Trophoblast cell (in vitro differentiated cells and primary cell): Measurements from ENCODE around the gene SMG6.

Source experiments
- DNase-seq, 2 donors: peaks; one replicate each; pipeline ENCODE4 v3.0.0-alpha.2; 2016
- H2AFZ ChIP-seq: 2 replicates; pipeline ENCODE4 v1.6.1; 2013; ENCODE audit warnings: low read length, moderate library complexity, mild to moderate bottlenecking; ENCODE audit not compliant: insufficient read depth, poor library complexity
- H2AK5ac ChIP-seq: 2 replicates; pipeline ENCODE4 v1.6.1; 2013; ENCODE audit warnings: mild to moderate bottlenecking, low read length
- H2BK120ac ChIP-seq: 2 replicates; pipeline ENCODE4 v1.6.1; 2013; ENCODE audit warnings: low read length, mild to moderate bottlenecking, moderate library complexity; ENCODE audit not compliant: insufficient read depth, poor library complexity
- H2BK12ac ChIP-seq: 2 replicates; pipeline ENCODE4 v1.6.1; 2013; ENCODE audit warnings: mild to moderate bottlenecking, low read length, moderate library complexity
- H2BK5ac ChIP-seq: 2 replicates; pipeline ENCODE4 v1.6.1; 2013; ENCODE audit warnings: low read length, low read depth, moderate library complexity, mild to moderate bottlenecking; ENCODE audit not compliant: poor library complexity
- H3K14ac ChIP-seq: 2 replicates; pipeline ENCODE4 v1.6.1; 2013; ENCODE audit warnings: mild to moderate bottlenecking, low read length
- H3K18ac ChIP-seq: 2 replicates; pipeline ENCODE4 v1.6.1; 2013; ENCODE audit warnings: mild to moderate bottlenecking, low read length
- H3K23ac ChIP-seq: 2 replicates; pipeline ENCODE4 v1.6.1; 2013; ENCODE audit warnings: low read length
- H3K27ac ChIP-seq: 2 replicates; pipeline ENCODE4 v1.5.1; 2013; ENCODE audit warnings: low read depth, mild to moderate bottlenecking, inconsistent platforms, low read length, moderate library complexity
- H3K27me3 ChIP-seq: 2 replicates; pipeline ENCODE4 v1.6.1; 2013; ENCODE audit warnings: inconsistent platforms, mild to moderate bottlenecking, low read length, moderate library complexity; ENCODE audit not compliant: insufficient read depth
- H3K36me3 ChIP-seq, 2 experiments: 1 replicate in 1 of 2; 2 replicates in 1 of 2; pipeline ENCODE4 v1.6.1; 2013; ENCODE audit warnings: low read length in 2 of 2, mild to moderate bottlenecking in 2 of 2, moderate library complexity in 1 of 2; ENCODE audit not compliant: insufficient read depth in 2 of 2, control insufficient read depth in 1 of 2
- H3K4ac ChIP-seq: 2 replicates; pipeline ENCODE4 v1.6.1; 2013; ENCODE audit warnings: low read depth, mild to moderate bottlenecking, low read length, moderate library complexity
- H3K4me1 ChIP-seq, 2 experiments: 1 replicate in 1 of 2; 2 replicates in 1 of 2; pipeline ENCODE4 v1.6.1; 2013; ENCODE audit warnings: low read length in 2 of 2, mild to moderate bottlenecking in 2 of 2, moderate library complexity in 1 of 2; ENCODE audit not compliant: insufficient read depth in 2 of 2, control insufficient read depth in 1 of 2
- H3K4me2 ChIP-seq: 2 replicates; pipeline ENCODE4 v1.6.1; 2013; ENCODE audit warnings: inconsistent platforms, mild to moderate bottlenecking, low read length, moderate library complexity
- H3K4me3 ChIP-seq: 2 replicates; pipeline ENCODE4 v1.5.1; 2013; ENCODE audit warnings: mild to moderate bottlenecking, low read depth, low read length, inconsistent platforms
- H3K79me1 ChIP-seq: one replicate; pipeline ENCODE4 v1.6.1; 2013; ENCODE audit warnings: low read length
- H3K79me2 ChIP-seq: 2 replicates; pipeline ENCODE4 v1.6.1; 2013; ENCODE audit warnings: low read length, mild to moderate bottlenecking; ENCODE audit not compliant: control insufficient read depth, insufficient read depth, poor library complexity
- H3K9ac ChIP-seq: 2 replicates; pipeline ENCODE4 v1.6.1; 2013; ENCODE audit warnings: mild to moderate bottlenecking, low read length
- H3K9me3 ChIP-seq: 2 replicates; pipeline ENCODE4 v1.6.1; 2013; ENCODE audit warnings: low read depth, mild to moderate bottlenecking, control low read depth, inconsistent platforms, low read length; ENCODE audit not compliant: insufficient read depth
- H4K12ac ChIP-seq: 2 replicates; pipeline ENCODE4 v1.6.1; 2013; ENCODE audit warnings: low read depth, mild to moderate bottlenecking, low read length, moderate library complexity
- H4K8ac ChIP-seq: 2 replicates; pipeline ENCODE4 v1.6.1; 2013; ENCODE audit warnings: low read depth, mild to moderate bottlenecking, low read length, moderate library complexity
- H4K91ac ChIP-seq: one replicate; pipeline ENCODE4 v1.6.1; 2013; ENCODE audit warnings: low read depth, mild to moderate bottlenecking, low read length, moderate library complexity
- WGBS: extraction: QIAGEN DNeasy Blood & Tissue Kit; methylation state at CpG from one replicate; pipeline ENCODE4 v1.1.7; 2013; ENCODE audit warnings: missing lambda C conversion rate; ENCODE audit not compliant: insufficient read length, insufficient coverage; ENCODE audit errors: extremely low coverage; 5-methylcytosine and 5-hydroxymethylcytosine counted together

SMG6 gene

DNA sequence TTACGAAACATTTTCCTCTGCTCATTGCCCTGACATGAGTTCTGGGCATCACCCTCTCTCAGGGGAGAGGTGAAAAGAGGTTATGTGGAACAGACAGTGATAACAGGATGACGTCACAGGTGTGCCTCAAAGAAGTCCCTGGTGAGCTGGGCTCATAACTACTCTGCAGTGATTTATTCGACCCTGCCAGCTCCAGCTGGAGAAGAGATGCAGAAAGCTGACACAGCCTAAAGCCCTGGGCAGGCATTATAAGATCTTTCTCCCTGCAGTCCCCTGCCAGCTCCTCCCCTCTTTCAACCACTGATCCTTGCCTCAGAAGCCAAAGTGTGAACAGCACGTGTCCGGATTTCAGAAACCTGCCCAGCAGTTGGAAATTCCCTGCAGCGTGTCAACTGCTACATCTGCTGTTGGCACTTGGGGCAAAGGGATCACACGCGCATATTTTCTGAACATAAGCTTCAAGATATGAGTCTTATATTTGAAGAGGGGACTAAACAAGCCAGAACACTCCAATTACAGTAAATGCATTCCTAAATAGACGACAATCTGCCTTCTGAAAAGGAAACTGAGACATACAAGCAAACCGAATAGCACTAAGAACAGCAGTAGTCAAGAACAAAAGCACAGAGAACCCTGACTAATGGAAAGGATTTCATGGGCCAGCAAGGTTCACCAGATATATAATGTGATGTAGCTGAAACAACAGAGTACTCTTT lies 80.5 kb downstream of the SMG6 start:
- no peak for DNase-seq

DNA sequence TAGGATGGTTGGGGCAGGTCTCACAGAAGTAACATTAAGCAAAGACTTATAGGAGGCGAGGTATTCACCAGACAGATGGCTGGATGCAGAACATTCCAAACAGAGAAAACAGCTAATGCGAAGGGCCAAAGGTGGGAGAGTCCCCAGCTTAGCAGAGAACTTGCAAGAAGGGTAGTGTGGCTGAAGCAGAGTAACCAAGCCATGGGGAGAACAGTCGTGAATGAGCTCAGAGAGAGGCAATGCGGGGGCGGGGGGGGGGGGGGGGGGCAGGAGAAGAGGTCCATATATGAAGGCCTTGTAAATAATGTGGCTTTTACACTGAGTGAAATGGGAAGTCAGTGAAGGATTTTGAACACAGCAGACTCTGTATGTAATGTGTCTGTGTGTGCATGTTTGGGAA lies 81.3 kb downstream of the SMG6 start:
- H3K27ac ChIP-seq = no peak overlapping the region
- no peak overlapping the region for H4K12ac ChIP-seq
- no peak overlapping the region for H3K4me2 ChIP-seq
- H3K9me3 ChIP-seq = no peaks in the 10 kb centered on the region
- H3K4me3 ChIP-seq = no peak overlapping the region
- peaks cover 0 to 5% of the 10 kb centered on the region in 2 experiments for H3K36me3 ChIP-seq
- no peak overlapping the region for H2BK120ac ChIP-seq
- no peaks in the 10 kb centered on the region for H3K79me2 ChIP-seq
- no peak overlapping the region for H3K23ac ChIP-seq
- no peak overlapping the region for H2AK5ac ChIP-seq
- no peak overlapping the region for H2BK12ac ChIP-seq
- no CpG with 5 or more reads among the region's 5 CpGs for whole genome bisulfite sequencing
- H3K18ac ChIP-seq = no peak overlapping the region
- no peak overlapping the region for H2BK5ac ChIP-seq
- H4K8ac ChIP-seq = no peak overlapping the region
- no peak overlapping the region for H3K14ac ChIP-seq
- no peak overlapping the region for H3K9ac ChIP-seq
- H2AFZ ChIP-seq = no peak overlapping the region
- H3K4ac ChIP-seq = no peak overlapping the region
- H3K79me1 ChIP-seq = no peaks in the 10 kb centered on the region
- H4K91ac ChIP-seq = no peak overlapping the region
- no peak for DNase-seq
- no peaks in the 10 kb centered on the region for H3K27me3 ChIP-seq
- H3K4me1 ChIP-seq = no peaks in the 10 kb centered on the region

More for the DNA sequence above, 80.5 kb downstream of the SMG6 start:
- Histone ChIP-seq H3K9me3 (no peaks in the 10 kb centered on the region), H3K14ac (no peak overlapping the region), H2BK120ac (no peak overlapping the region), H4K91ac (no peak overlapping the region), H3K9ac (no peak overlapping the region), H3K4me3 (no peak overlapping the region), H3K18ac (no peak overlapping the region), H3K79me1 (no peaks in the 10 kb centered on the region), H3K23ac (no peak overlapping the region), H3K4ac (no peak overlapping the region), H3K27me3 (no peaks in the 10 kb centered on the region), H3K4me1 (no peaks in the 10 kb centered on the region), H2AK5ac (no peak overlapping the region), H3K79me2 (no peaks in the 10 kb centered on the region), H4K12ac (no peak overlapping the region), H3K36me3 (peaks cover 0 to 5% of the 10 kb centered on the region in 2 experiments), H2BK5ac (no peak overlapping the region), H4K8ac (no peak overlapping the region), H3K27ac (no peak overlapping the region), H3K4me2 (no peak overlapping the region), H2AFZ (no peak overlapping the region), H2BK12ac (no peak overlapping the region)
- WGBS = no CpG with 5 or more reads among the region's 10 CpGs

DNA sequence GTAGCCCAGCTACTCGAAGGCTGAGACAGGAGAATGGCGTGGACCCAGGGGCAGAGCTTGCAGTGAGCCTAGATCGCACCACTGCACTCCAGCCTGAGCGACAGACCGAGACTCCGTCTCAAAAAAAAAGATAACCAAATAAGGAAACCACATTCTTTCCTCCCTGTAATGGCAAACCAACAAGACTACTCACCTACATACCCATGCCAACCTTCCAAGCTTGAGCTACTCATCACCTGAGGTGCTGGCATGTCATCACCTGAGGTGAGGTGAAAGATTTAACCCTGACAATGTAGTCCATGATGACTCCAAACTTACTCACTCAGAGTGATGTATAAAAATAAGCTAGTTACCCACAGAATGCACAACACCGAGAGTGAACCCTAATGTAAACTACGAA lies 85.2 kb downstream of the SMG6 start:
- WGBS = no CpG with 5 or more reads among the region's 8 CpGs
- Histone ChIP-seq H3K23ac (no peak overlapping the region), H4K12ac (no peak overlapping the region), H3K4me2 (no peak overlapping the region), H2BK120ac (no peak overlapping the region), H2BK5ac (no peak overlapping the region), H3K79me2 (no peaks in the 10 kb centered on the region), H3K18ac (no peak overlapping the region), H4K91ac (no peak overlapping the region), H3K27ac (no peak overlapping the region), H3K27me3 (no peaks in the 10 kb centered on the region), H3K36me3 (peaks cover 0 to 5% of the 10 kb centered on the region in 2 experiments), H4K8ac (no peak overlapping the region), H3K9ac (no peak overlapping the region), H3K9me3 (no peaks in the 10 kb centered on the region), H3K79me1 (peaks cover 2% of the 10 kb centered on the region), H2AFZ (no peak overlapping the region), H2BK12ac (no peak overlapping the region), H3K14ac (no peak overlapping the region), H3K4me3 (no peak overlapping the region), H3K4ac (no peak overlapping the region), H3K4me1 (peaks cover 6 to 13% of the 10 kb centered on the region in 2 experiments), H2AK5ac (no peak overlapping the region)
- no peak for DNase-seq

DNA sequence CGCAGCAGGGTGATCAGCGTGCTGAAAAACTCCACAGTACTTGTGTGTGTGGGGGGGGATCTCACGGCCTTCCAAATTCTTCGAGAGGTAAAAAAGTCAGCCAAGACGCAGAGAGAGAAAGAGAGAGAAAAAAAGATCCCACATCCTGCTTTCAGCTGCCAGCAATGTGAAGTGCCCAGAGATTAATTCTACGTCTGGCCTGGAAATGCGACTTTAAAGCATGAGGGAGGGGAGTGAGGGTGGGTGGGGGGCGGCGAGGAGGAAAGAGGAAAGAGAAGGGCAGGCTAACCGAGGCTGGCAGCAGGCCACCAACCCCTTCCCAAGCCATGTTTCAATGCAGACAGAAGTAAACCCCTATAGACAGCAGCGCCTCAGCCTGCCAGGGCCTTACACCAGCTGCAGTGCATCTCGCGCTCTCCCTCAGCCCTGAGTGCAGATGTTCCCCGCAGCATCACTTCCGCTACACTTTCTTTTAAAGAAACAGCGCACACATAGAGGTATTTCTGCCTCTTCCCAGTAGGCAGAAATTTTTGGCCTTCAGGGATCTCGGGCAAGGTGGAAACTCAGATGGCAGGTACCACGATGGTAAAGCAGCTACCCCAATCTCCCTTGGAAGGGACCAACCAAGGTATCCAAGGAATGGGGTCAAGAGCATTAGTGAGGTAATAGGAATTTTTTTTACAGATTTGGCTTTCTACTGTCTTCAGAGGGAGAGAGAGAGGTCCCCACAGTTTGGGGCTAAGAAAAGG lies 87.8 kb downstream of the SMG6 start:
- H3K79me2 ChIP-seq = no peaks in the 10 kb centered on the region
- WGBS = no CpG with 5 or more reads among the region's 18 CpGs

More for the DNA sequence above, 87.8 kb downstream of the SMG6 start:
- H4K12ac ChIP-seq = no peak overlapping the region
- no peak overlapping the region for H2BK5ac ChIP-seq
- H3K4me2 ChIP-seq = no peak overlapping the region
- H3K36me3 ChIP-seq = peaks cover 2% of the 10 kb centered on the region in 2 experiments
- H3K79me1 ChIP-seq = peaks cover 2% of the 10 kb centered on the region
- no peak overlapping the region for H3K4me3 ChIP-seq
- H2BK12ac ChIP-seq = no peak overlapping the region
- H3K27me3 ChIP-seq = no peaks in the 10 kb centered on the region
- no peak overlapping the region for H3K14ac ChIP-seq
- no peak overlapping the region for H2AK5ac ChIP-seq
- H3K4me1 ChIP-seq = peaks cover 6 to 13% of the 10 kb centered on the region in 2 experiments
- DNase-seq = peak in 1 of 2 donors; percentile 31
- no peak overlapping the region for H3K9ac ChIP-seq
- H4K91ac ChIP-seq = no peak overlapping the region
- no peak overlapping the region for H2BK120ac ChIP-seq
- no peak overlapping the region for H4K8ac ChIP-seq
- H3K4ac ChIP-seq = no peak overlapping the region
- H3K27ac ChIP-seq = no peak overlapping the region
- no peak overlapping the region for H2AFZ ChIP-seq
- H3K9me3 ChIP-seq = no peaks in the 10 kb centered on the region
- H3K23ac ChIP-seq = no peak overlapping the region
- no peak overlapping the region for H3K18ac ChIP-seq
